ENCODE results near the gene PPEF1. TPM values are rescaled to one million over a fixed set of nuclear protein-coding genes. Genes with fewer than 3 reads are reported as not detected.
A peak's percentile ranks its signal among the peaks of the same experiment; 100 is the strongest.

The PPEF1 gene, protein sequence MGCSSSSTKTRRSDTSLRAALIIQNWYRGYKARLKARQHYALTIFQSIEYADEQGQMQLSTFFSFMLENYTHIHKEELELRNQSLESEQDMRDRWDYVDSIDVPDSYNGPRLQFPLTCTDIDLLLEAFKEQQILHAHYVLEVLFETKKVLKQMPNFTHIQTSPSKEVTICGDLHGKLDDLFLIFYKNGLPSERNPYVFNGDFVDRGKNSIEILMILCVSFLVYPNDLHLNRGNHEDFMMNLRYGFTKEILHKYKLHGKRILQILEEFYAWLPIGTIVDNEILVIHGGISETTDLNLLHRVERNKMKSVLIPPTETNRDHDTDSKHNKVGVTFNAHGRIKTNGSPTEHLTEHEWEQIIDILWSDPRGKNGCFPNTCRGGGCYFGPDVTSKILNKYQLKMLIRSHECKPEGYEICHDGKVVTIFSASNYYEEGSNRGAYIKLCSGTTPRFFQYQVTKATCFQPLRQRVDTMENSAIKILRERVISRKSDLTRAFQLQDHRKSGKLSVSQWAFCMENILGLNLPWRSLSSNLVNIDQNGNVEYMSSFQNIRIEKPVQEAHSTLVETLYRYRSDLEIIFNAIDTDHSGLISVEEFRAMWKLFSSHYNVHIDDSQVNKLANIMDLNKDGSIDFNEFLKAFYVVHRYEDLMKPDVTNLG
- total RNA-seq = under 1 TPM; 0.42 to 0.50 TPM
- polyA plus RNA-seq (ENCODE audit: insufficient read length in 6 of 6) = 1 to 10 TPM in 1 of 6 donors, under 1 TPM in 5; 0.31 to 1.0 (median 0.77) TPM
- long read RNA-seq, donor 1 = 0 reads
- long read RNA-seq, donor 2 = 0 reads
- long read RNA-seq, donor 3 = 0 reads
- long read RNA-seq, donor 4 = 0 reads
- long read RNA-seq, donor 5 = 0 reads
- long read RNA-seq, donor 6 = 0 reads
- long read RNA-seq, donor 7 = 0 reads
- long read RNA-seq, donor 8 = 0 reads
- long read RNA-seq, donor 9 = 0 reads
- long read RNA-seq, donor 10 = 0 reads
- long read RNA-seq, donor 11 = 0 reads
- long read RNA-seq, donor 12 = 0 reads

DNA sequence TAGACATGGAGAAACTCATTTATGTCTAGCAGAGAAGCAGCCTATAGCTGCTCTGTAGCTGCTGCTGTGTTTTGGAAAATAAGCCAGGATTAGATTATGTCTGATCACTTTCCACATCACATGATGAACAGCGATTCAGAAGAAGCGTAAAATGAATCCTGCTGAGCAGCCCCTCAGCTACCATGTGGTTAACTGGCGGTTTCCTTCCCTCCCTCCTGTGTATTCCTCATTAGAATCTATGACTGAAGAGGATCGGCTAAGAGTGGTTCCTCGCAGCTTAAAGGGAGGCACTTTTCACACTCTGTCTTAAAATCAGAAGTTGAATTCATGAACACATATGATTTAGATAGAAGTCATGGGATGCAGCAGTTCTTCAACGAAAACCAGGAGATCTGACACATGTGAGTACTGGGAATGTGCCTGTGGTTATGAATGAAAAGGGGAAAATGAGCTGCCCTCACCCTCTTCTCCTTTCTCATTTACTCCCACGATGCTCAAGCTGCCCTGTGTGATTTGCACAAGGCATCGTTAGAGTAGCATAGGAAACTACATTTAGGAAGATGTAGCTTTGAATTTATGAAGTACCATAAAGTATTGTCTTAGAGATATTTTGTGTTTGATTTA is at the start of gene PPEF1:
PPEF1 (plus strand) TSS at position 220 of the 624 bp plus-strand sequence; CDS start at position 356, 136 bp downstream.
- DNase-seq (no peak), ATAC-seq (no peak)
- H3K36me3 ChIP-seq = no peaks in the 10 kb centered on the region
- H3K9me3 ChIP-seq = no peaks in the 10 kb centered on the region
- peaks cover 0 to 3% of the 10 kb centered on the region in 2 donors for H3K4me1 ChIP-seq
- peaks cover 0 to 5% of the 10 kb centered on the region in 2 donors for H3K27me3 ChIP-seq
- no peak within 1 kb of the TSS for H3K27ac ChIP-seq
- H3K4me3 ChIP-seq = no peak within 1 kb of the TSS
- TF ChIP-seq, protein P1, sequence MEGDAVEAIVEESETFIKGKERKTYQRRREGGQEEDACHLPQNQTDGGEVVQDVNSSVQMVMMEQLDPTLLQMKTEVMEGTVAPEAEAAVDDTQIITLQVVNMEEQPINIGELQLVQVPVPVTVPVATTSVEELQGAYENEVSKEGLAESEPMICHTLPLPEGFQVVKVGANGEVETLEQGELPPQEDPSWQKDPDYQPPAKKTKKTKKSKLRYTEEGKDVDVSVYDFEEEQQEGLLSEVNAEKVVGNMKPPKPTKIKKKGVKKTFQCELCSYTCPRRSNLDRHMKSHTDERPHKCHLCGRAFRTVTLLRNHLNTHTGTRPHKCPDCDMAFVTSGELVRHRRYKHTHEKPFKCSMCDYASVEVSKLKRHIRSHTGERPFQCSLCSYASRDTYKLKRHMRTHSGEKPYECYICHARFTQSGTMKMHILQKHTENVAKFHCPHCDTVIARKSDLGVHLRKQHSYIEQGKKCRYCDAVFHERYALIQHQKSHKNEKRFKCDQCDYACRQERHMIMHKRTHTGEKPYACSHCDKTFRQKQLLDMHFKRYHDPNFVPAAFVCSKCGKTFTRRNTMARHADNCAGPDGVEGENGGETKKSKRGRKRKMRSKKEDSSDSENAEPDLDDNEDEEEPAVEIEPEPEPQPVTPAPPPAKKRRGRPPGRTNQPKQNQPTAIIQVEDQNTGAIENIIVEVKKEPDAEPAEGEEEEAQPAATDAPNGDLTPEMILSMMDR (IDR thresholded peaks at IDR 0.05) = no peak
- intact Hi-C loops (cut with DNase I) = no loop called here

DNA sequence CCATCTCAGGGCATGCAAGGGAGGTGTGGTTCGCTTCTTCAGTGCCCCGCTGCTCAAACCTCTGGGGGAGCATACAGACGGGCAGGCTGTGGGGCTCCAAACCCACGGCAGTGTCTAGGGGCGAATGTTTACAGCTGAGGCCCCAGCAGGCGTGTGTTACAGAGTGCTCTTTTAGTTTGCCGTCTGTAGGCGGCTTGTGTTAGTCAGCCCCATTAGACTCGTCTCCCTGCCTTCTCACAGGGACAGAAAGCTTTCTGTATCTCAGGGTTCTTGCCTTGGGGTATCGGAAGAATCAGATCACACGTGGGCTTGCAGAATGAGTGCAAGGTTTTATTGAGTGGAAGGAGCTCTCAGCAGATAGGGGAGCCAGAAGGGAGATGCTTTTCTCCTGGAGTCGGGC is 46.2 kb upstream of the PPEF1 start:
- TF ChIP-seq, protein P1 (IDR thresholded peaks at IDR 0.05) = no peak
- intact Hi-C loops (cut with DNase I) = no loop called here
- Histone ChIP-seq H3K9me3 (no peaks in the 10 kb centered on the region), H3K36me3 (no peaks in the 10 kb centered on the region), H3K27ac (no peak overlapping the region), H3K4me3 (no peak overlapping the region), H3K4me1 (no peaks in the 10 kb centered on the region), H3K27me3 (no peaks in the 10 kb centered on the region)
- ATAC-seq (no peak), DNase-seq (no peak)

DNA sequence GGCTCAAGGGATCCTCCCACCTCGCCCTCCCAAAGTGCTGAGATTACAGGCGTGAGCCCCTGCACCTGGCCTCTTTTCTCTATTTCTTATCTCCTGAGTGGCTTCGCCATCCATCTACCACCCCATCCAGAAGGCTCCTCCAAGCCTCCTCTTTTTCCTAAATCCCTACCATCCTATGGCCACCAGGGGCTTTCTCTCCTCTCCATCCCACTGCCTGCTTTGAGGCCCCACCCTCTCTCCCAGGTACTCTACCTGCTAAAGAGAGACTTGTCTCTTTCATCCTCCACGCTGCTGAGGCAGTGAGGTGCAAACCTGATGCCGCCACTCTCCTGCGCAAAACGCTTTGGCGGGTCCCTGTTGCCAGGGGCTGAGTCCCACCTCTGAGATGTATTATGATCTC is 42.5 kb upstream of the PPEF1 start:
- no peak overlapping the region for H3K4me3 ChIP-seq
- H3K9me3 ChIP-seq = no peaks in the 10 kb centered on the region
- TF ChIP-seq, protein P1 (IDR thresholded peaks at IDR 0.05) = no peak
- ATAC-seq = no peak
- H3K36me3 ChIP-seq = no peaks in the 10 kb centered on the region
- no peak overlapping the region for H3K27ac ChIP-seq
- no peaks in the 10 kb centered on the region for H3K27me3 ChIP-seq
- no peak for DNase-seq
- H3K4me1 ChIP-seq = no peaks in the 10 kb centered on the region
- intact Hi-C loops (cut with DNase I) = no loop called here

DNA sequence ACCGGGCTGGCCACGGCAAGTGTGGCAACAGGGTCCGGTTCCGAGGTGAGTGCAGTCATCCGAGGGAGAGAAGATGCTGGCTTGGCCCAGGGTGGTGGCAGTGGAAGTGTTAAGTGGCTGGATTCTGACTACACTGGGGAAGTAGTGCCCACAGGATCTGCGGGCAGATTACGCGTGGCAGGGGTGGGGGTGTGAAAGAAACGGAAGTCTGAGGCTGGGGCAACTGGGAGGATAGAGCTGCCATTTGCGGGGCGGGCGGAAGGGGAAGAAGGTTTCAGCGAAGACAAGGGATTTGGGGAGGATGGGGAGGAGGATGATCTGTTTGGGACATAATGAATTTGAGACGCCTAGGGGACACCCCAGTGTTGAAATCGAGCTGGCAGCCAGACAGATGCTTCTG is 40.8 kb upstream of the PPEF1 start:
- DNase-seq (peak in 2 of 4 donors; percentile 50 to 80), ATAC-seq (no peak)
- Histone ChIP-seq H3K4me3 (no peak overlapping the region), H3K4me1 (no peaks in the 10 kb centered on the region), H3K27ac (no peak overlapping the region), H3K27me3 (no peaks in the 10 kb centered on the region), H3K36me3 (no peaks in the 10 kb centered on the region), H3K9me3 (no peaks in the 10 kb centered on the region)
- intact Hi-C loops (cut with DNase I) = no loop called here
- TF ChIP-seq, protein P1 (IDR thresholded peaks at IDR 0.05) = no peak
